Measurements from ENCODE around the gene H2BW1.
"Not testable (repeated sequence)": the region's sequence is repeated elsewhere in the genome, so short reads cannot be mapped to it uniquely, and the experiment has no call there.

H2BW1 gene, protein sequence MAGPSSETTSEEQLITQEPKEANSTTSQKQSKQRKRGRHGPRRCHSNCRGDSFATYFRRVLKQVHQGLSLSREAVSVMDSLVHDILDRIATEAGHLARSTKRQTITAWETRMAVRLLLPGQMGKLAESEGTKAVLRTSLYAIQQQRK

DNA sequence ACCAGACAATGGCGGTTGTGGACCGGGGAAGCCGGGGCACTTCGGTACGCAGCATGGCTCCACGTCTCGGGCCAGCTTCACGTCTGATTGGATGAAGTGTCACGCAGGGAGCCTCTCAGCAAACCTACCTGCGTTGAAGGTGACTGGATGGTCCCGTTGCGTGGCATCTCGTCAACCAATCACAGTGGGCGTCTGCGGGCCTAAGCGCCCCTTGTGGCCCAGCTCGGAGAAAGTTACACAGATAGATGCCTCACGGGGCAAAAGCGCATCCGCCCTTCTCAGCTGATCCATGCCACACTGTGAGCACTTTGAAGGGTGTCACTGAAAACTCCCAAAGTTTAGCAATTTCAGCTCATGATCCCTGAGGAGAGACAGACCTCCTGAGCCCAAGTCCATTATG, at the start of gene H2BW1:
Gene H2BW1, minus strand, starts transcription at position 103 of the 400 bp plus-strand sequence. CDS start 132 bp downstream, outside the sequence.
- in situ Hi-C loops (cut with MboI; ENCODE audit: low sequenced_read_pairs, unreplicated experiment), result loop anchor here (25.0 kb wide), 2 partner anchors 99 to 151 kb away; partner anchors contain the start of gene ZCCHC18
- DNase-seq (ENCODE audit: low spot score), result no peak
- TF ChIP-seq, protein P1, sequence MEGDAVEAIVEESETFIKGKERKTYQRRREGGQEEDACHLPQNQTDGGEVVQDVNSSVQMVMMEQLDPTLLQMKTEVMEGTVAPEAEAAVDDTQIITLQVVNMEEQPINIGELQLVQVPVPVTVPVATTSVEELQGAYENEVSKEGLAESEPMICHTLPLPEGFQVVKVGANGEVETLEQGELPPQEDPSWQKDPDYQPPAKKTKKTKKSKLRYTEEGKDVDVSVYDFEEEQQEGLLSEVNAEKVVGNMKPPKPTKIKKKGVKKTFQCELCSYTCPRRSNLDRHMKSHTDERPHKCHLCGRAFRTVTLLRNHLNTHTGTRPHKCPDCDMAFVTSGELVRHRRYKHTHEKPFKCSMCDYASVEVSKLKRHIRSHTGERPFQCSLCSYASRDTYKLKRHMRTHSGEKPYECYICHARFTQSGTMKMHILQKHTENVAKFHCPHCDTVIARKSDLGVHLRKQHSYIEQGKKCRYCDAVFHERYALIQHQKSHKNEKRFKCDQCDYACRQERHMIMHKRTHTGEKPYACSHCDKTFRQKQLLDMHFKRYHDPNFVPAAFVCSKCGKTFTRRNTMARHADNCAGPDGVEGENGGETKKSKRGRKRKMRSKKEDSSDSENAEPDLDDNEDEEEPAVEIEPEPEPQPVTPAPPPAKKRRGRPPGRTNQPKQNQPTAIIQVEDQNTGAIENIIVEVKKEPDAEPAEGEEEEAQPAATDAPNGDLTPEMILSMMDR (IDR thresholded peaks at IDR 0.05; ENCODE audit: borderline replicate concordance, control extremely low read depth, extremely low read depth, insufficient read depth, missing control alignments), result no peak

DNA sequence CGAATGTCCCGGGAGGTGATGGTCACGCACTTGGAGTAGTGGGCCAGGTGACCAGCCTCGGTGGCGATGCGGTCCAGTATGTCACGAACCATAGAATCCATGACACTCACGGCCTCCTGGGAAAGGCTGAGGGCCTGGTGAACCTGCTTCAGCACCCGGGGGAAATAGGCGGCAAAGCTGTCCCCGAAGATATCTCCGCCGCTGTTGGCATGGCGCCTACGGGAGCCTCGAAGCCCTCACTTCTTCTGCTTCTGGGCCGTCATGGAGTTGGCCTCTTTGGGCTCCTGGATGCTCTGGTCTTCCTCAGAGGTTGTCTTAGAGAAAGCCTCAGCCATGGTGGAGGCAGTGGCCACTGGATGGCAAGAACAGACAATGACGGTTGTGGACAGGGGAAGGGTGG, 49.1 kb upstream of the H2BW1 start:
- in situ Hi-C loops (cut with MboI; ENCODE audit: low sequenced_read_pairs, unreplicated experiment), result not testable (repeated sequence)

DNA sequence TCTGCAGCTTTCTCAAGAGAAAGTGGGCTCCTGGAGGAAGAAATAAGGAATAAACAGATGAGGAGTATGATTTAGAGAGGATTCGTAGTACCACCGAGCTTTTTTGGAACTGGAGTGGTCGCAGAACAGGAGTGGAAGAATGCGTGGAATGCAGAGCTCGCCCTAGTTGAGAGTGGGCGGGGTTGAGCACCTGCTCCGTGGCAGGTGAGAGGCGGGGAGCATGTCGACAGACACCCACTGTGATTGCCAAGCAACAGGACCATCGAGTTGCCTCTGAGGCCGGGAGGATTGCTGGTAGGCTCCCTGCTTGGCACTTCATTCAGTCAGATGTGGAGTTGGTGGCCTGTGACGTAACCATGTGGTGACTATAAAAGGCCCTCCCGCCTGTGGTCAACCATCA, 41.4 kb upstream of the H2BW1 start:
- DNase-seq (ENCODE audit: low spot score); in situ Hi-C loops (cut with MboI; ENCODE audit: low sequenced_read_pairs, unreplicated experiment): not testable (repeated sequence)

More for the DNA sequence above, 49.1 kb upstream of the H2BW1 start:
- not testable (repeated sequence) for DNase-seq (ENCODE audit: low spot score)

DNA sequence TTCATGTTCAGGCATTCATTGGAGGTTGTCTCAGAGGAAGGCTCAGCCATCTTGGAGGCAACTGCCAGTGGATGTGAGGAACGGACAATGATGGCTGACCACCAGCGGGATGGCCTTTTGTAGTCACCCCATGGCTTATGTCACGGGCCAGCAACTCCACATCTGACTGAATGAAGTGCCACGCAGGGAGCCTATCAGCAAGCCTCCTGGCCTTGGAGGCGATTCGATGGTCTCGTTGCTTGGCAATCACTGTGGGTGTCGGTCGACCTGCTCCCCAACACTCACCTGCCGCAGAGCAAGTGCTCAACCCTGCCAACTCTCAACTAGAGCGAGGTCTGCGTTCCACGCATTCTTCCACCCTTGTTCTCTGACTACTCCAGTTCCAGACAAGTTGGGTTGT, 33.7 kb upstream of the H2BW1 start:
- in situ Hi-C loops (cut with MboI; ENCODE audit: low sequenced_read_pairs, unreplicated experiment), result no loop called here
- TF ChIP-seq, protein P1 (IDR thresholded peaks at IDR 0.05; ENCODE audit: borderline replicate concordance, control extremely low read depth, extremely low read depth, insufficient read depth, missing control alignments), result no peak
- DNase-seq (ENCODE audit: low spot score), result no peak

DNA sequence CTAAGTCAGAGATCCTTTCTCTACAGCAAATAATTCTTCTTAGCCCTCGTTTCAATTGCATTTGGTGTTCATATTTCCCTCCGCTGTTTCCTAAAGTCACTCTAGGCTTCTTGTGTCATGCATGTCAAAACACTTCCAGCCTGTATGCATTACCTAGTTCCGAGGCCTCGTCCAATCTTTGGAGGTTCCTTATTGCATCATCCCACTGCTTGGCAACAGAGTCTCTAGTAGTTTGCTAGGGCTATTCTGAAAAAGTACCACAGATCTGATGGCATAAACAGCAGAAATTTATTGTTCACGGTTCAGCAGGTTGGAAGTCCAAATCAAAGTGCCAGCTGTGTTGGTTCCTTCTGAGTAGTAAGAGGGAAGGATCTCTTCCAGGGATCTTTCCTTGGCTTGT, 32.1 kb upstream of the H2BW1 start:
- TF ChIP-seq, protein P1 (IDR thresholded peaks at IDR 0.05; ENCODE audit: borderline replicate concordance, control extremely low read depth, extremely low read depth, insufficient read depth, missing control alignments), result no peak
- in situ Hi-C loops (cut with MboI; ENCODE audit: low sequenced_read_pairs, unreplicated experiment), result no loop called here
- DNase-seq (ENCODE audit: low spot score), result no peak

DNA sequence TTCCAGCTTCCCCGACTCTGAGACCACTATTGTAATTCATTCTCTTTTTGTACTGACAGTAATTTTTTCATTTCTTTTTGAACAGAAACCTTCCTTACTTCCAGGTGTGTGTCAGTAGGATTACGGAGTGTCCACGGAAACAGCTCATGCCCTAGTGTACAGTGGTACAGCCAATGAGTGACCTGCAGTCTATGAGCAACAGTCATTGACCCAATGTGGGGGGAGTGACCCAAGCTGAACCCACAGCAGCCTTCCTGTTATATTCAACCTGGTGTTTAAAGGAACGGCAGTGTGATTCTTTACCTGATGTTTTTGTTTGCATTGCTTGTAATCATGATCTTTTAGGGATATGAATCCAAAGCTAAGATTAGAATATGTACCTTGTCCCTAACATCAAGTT, 27.5 kb upstream of the H2BW1 start:
- in situ Hi-C loops (cut with MboI; ENCODE audit: low sequenced_read_pairs, unreplicated experiment), result no loop called here
- TF ChIP-seq, protein P1 (IDR thresholded peaks at IDR 0.05; ENCODE audit: borderline replicate concordance, control extremely low read depth, extremely low read depth, insufficient read depth, missing control alignments), result no peak
- DNase-seq (ENCODE audit: low spot score), result no peak

DNA sequence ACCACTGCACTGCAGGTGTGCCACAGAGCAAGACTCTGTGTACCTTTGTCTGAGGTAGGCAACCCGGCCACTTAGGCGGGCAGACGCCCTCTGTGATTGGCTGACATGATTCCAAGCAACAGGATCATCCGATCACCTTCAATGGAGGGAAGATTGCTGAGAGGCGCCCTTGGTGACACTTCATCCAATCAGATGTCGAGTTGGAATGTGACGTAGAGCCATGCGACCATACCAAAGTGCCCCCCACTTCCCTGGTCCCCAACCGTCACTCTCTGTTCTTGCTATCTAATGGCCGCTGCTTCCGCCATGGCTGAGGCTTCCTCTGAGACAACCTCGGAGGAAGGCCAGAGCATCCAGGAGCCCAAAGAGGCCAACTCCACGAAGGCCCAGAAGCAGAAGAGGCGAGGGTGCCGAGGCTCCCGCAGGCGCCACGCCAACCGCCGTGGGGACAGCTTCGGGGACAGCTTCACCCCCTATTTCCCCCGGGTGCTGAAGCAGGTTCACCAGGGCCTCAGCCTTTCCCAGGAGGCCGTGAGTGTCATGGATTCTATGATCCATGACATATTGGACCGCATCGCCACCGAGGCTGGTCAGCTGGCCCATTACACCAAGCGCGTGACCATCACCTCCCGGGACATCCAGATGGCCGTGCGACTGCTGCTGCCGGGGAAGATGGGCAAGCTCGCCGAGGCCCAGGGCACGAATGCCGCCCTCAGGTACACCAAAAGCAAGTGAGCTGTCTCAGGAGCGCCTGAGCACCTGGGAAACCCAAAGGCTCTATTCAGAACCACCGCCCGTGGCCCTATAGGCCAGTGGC, 26.4 kb upstream of the H2BW1 start, which contains the start of gene H2BW2:
Gene H2BW2, plus strand, starts transcription at position 268 of the 817 bp plus-strand sequence. Its CDS starts 39 bp downstream, at position 307.
- in situ Hi-C loops (cut with MboI; ENCODE audit: low sequenced_read_pairs, unreplicated experiment), result no loop called here
- TF ChIP-seq, protein P1 (IDR thresholded peaks at IDR 0.05; ENCODE audit: borderline replicate concordance, control extremely low read depth, extremely low read depth, insufficient read depth, missing control alignments), result no peak
- DNase-seq (ENCODE audit: low spot score), result no peak
